Measurements from ENCODE around the gene LAMC3.

GRCh38 chr9:130993303-130994030 is 15.5 kb upstream of the LAMC3 start:
- TF ChIP-seq CTCF (IDR thresholded peaks at IDR 0.05) (no peak), EP300 (IDR thresholded peaks at IDR 0.05) (no peak)

All from upper lobe of left lung (tissue), 4 donors.